SJSA1 (cell line): ENCODE measurements around the gene KRTAP4-3. TPM values are rescaled to one million over a fixed set of nuclear protein-coding genes. Genes with fewer than 3 reads are reported as not detected.
A peak's percentile ranks its signal among the peaks of the same experiment; 100 is the strongest.
"Not testable (repeated sequence)": the region's sequence is repeated elsewhere in the genome, so short reads cannot be mapped to it uniquely, and the experiment has no call there.

Experiments
- DNase-seq, 2 experiments: peaks; one replicate each; pipeline ENCODE4 v3.0.0-alpha.2; 2015 to 2020; ENCODE audit warnings: low spot score in 2 of 2, low read depth in 1 of 2
- H3K27ac ChIP-seq: fragments of 250-450 bp; sonication (Bioruptor Pico); 2 replicates; pipeline ENCODE4 v1.5.1; 2020; ENCODE audit warnings: mild to moderate bottlenecking, moderate library complexity
- H3K27me3 ChIP-seq: fragments of 250-450 bp; sonication (Bioruptor Pico); replicated peaks from 2 replicates; pipeline ENCODE4 v1.5.1; 2020; ENCODE audit warnings: mild to moderate bottlenecking, moderate library complexity
- H3K36me3 ChIP-seq: fragments of 250-450 bp; sonication (Bioruptor Pico); 2 replicates; pipeline ENCODE4 v1.5.1; 2020; ENCODE audit warnings: mild to moderate bottlenecking
- H3K4me1 ChIP-seq: fragments of 250-450 bp; sonication (Bioruptor Pico); replicated peaks from 2 replicates; pipeline ENCODE4 v1.6.1; 2021; ENCODE audit warnings: mild to moderate bottlenecking
- H3K4me3 ChIP-seq: fragments of 250-450 bp; sonication (Bioruptor Pico); 2 replicates; pipeline ENCODE4 v1.5.1; 2020; ENCODE audit warnings: mild to moderate bottlenecking
- H3K9me3 ChIP-seq: fragments of 250-450 bp; sonication (Bioruptor Pico); replicated peaks from 2 replicates; pipeline ENCODE4 v1.5.1; 2020; ENCODE audit warnings: mild to moderate bottlenecking
- total RNA-seq: library from RNA; depleted of rRNA; stranded (reverse); fragments of >200 nt; shearing (Covaris generic); gene quantifications from 2 replicates; pipeline ENCODE4 v1.2.3, GENCODE V29; 2014; rRNA removed

KRTAP4-3 gene
- total RNA-seq: not detected in 2 replicates

- H3K27me3 ChIP-seq: no peaks in the 10 kb centered on the region; the same call in 1 of the 2 replicates
- no peaks in the 10 kb centered on the region for H3K9me3 ChIP-seq
- DNase-seq: no peak
- no peak within 1 kb of the TSS for H3K27ac ChIP-seq
- no peaks in the 10 kb centered on the region for H3K36me3 ChIP-seq
- H3K4me1 ChIP-seq: no peaks in the 10 kb centered on the region
- H3K4me3 ChIP-seq: no peak within 1 kb of the TSS
Measured at GRCh38 chr17:41168121-41168520, at the start of gene KRTAP4-3. TSS of gene KRTAP4-3 (minus strand) at chr17:41168221. CDS start at chr17:41168172, 49 bp downstream.

GRCh38 chr17:41215681-41216080 lies 47.7 kb upstream of the KRTAP4-3 start:
- H3K36me3 ChIP-seq: no peaks in the 10 kb centered on the region
- H3K27me3 ChIP-seq: no peaks in the 10 kb centered on the region
- no peak overlapping the region for H3K27ac ChIP-seq
- H3K4me1 ChIP-seq: no peaks in the 10 kb centered on the region
- no peaks in the 10 kb centered on the region for H3K9me3 ChIP-seq
- DNase-seq: no peak
- no peak overlapping the region for H3K4me3 ChIP-seq

- Histone ChIP-seq H3K27me3 (no peaks in the 10 kb centered on the region), H3K36me3 (no peaks in the 10 kb centered on the region), H3K4me3 (no peak overlapping the region), H3K4me1 (no peaks in the 10 kb centered on the region), H3K27ac (no peak overlapping the region), H3K9me3 (no peaks in the 10 kb centered on the region)
- DNase-seq: no peak
Measured at GRCh38 chr17:41212524-41213169, 44.6 kb upstream of the KRTAP4-3 start.

- DNase-seq: peak in 1 of 2 experiments; percentile 12
- Histone ChIP-seq H3K9me3 (no peaks in the 10 kb centered on the region), H3K4me1 (no peaks in the 10 kb centered on the region)
Measured at GRCh38 chr17:41211845-41212466, 43.9 kb upstream of the KRTAP4-3 start.

GRCh38 chr17:41199421-41200078 lies 31.5 kb upstream of the KRTAP4-3 start:
- no peaks in the 10 kb centered on the region for H3K4me1 ChIP-seq
- H3K9me3 ChIP-seq: no peaks in the 10 kb centered on the region
- H3K27ac ChIP-seq: no peak overlapping the region
- H3K27me3 ChIP-seq: no peaks in the 10 kb centered on the region
- no peak overlapping the region for H3K4me3 ChIP-seq
- no peaks in the 10 kb centered on the region for H3K36me3 ChIP-seq
- no peak for DNase-seq

More at GRCh38 chr17:41211845-41212466, 43.9 kb upstream of the KRTAP4-3 start:
- no peaks in the 10 kb centered on the region for H3K36me3 ChIP-seq
- H3K27ac ChIP-seq: no peak overlapping the region
- H3K27me3 ChIP-seq: no peaks in the 10 kb centered on the region
- H3K4me3 ChIP-seq: no peak overlapping the region

GRCh38 chr17:41196068-41196467 lies 28.0 kb upstream of the KRTAP4-3 start:
- Histone ChIP-seq H3K27ac (no peak overlapping the region), H3K9me3 (no peaks in the 10 kb centered on the region), H3K27me3 (no peaks in the 10 kb centered on the region; the same call in 1 of the 2 replicates), H3K4me1 (no peaks in the 10 kb centered on the region), H3K4me3 (no peak overlapping the region), H3K36me3 (no peaks in the 10 kb centered on the region)
- DNase-seq: no peak

- Histone ChIP-seq H3K27me3 (peaks cover 13% of the 10 kb centered on the region; the same call in 1 of the 2 replicates), H3K4me1 (no peaks in the 10 kb centered on the region), H3K9me3 (no peaks in the 10 kb centered on the region), H3K36me3 (no peaks in the 10 kb centered on the region), H3K4me3 (no peak overlapping the region), H3K27ac (no peak overlapping the region)
- DNase-seq: no peak
Measured at GRCh38 chr17:41190328-41190727, 22.3 kb upstream of the KRTAP4-3 start.

GRCh38 chr17:41189837-41190318 lies 21.9 kb upstream of the KRTAP4-3 start, which contains the start of gene KRTAP9-1:
TSS of gene KRTAP9-1 (plus strand) at chr17:41189887. CDS start at chr17:41189887, 0 bp downstream.
- not testable (repeated sequence) for H3K4me3 ChIP-seq, H3K27ac ChIP-seq, H3K9me3 ChIP-seq, H3K4me1 ChIP-seq, DNase-seq, H3K36me3 ChIP-seq
- H3K27me3 ChIP-seq: peaks cover 13% of the 10 kb centered on the region; the same call in 1 of the 2 replicates

- Histone ChIP-seq H3K27me3 (peaks cover 13% of the 10 kb centered on the region; the same call in 1 of the 2 replicates), H3K27ac (no peak overlapping the region), H3K36me3 (no peaks in the 10 kb centered on the region), H3K4me3 (no peak overlapping the region), H3K9me3 (no peaks in the 10 kb centered on the region), H3K4me1 (no peaks in the 10 kb centered on the region)
- DNase-seq: no peak
Measured at GRCh38 chr17:41186872-41187271, 18.9 kb upstream of the KRTAP4-3 start.

GRCh38 chr17:41185001-41185400 lies 17.0 kb upstream of the KRTAP4-3 start:
- Histone ChIP-seq H3K4me3 (no peak overlapping the region), H3K27ac (no peak overlapping the region), H3K4me1 (no peaks in the 10 kb centered on the region), H3K9me3 (no peaks in the 10 kb centered on the region), H3K36me3 (no peaks in the 10 kb centered on the region), H3K27me3 (peaks cover 13% of the 10 kb centered on the region; the same call in 1 of the 2 replicates)
- no peak for DNase-seq

GRCh38 chr17:41184480-41184961 lies 16.5 kb upstream of the KRTAP4-3 start, which contains the start of gene KRTAP4-1:
TSS of gene KRTAP4-1 (minus strand) at chr17:41184911. CDS start at chr17:41184854, 57 bp downstream.
- no peaks in the 10 kb centered on the region for H3K36me3 ChIP-seq
- H3K27ac ChIP-seq: no peak within 1 kb of the TSS
- no peaks in the 10 kb centered on the region for H3K4me1 ChIP-seq
- no peaks in the 10 kb centered on the region for H3K9me3 ChIP-seq
- no peak within 1 kb of the TSS for H3K4me3 ChIP-seq
- DNase-seq: no peak
- peaks cover 13% of the 10 kb centered on the region; the same call in 1 of the 2 replicates for H3K27me3 ChIP-seq

- no peak for DNase-seq
- H3K4me3 ChIP-seq: no peak overlapping the region
- no peak overlapping the region for H3K27ac ChIP-seq
- H3K27me3 ChIP-seq: no peaks in the 10 kb centered on the region; the same call in 1 of the 2 replicates
- no peaks in the 10 kb centered on the region for H3K36me3 ChIP-seq
- H3K9me3 ChIP-seq: no peaks in the 10 kb centered on the region
- no peaks in the 10 kb centered on the region for H3K4me1 ChIP-seq
Measured at GRCh38 chr17:41178843-41179616, 11.0 kb upstream of the KRTAP4-3 start.

- no peak overlapping the region for H3K4me3 ChIP-seq
- no peak overlapping the region for H3K27ac ChIP-seq
- H3K9me3 ChIP-seq: no peaks in the 10 kb centered on the region
- no peaks in the 10 kb centered on the region for H3K4me1 ChIP-seq
- no peak for DNase-seq
- no peaks in the 10 kb centered on the region for H3K36me3 ChIP-seq
- H3K27me3 ChIP-seq: no peaks in the 10 kb centered on the region; the same call in 1 of the 2 replicates
Measured at GRCh38 chr17:41178341-41178740, 10.3 kb upstream of the KRTAP4-3 start.
